Measurements from ENCODE around the gene RGS7. TPM values are rescaled to one million over a fixed set of nuclear protein-coding genes. Genes with fewer than 3 reads are reported as not detected.

Gene RGS7
- total and polyA plus RNA-seq, 2 of the 8 experiments (the other 6 are each of a cell fraction or from before 2014, with no cell fraction given): 1.6 to 3.0 TPM

DNA sequence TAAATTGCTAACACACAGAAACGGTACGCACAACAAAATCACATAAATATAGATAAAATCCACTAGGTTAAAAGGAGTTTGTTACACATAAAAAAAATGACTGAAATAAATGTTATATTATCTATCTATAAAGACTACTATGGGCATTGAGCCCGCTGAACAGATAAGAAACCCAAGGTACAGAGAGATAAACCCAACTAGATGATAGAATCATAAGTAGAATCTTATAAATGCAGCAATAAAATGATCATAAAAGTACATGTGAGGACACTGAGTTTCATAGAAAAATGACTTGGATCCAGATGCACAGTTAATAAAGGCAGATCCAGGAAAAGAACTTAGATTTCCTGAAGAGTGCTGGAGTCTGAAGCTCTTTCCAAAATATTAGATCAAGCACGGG is 128.7 kb downstream of the RGS7 start:
- no peak overlapping the region for H4K91ac ChIP-seq (replicated peaks; ENCODE audit: insufficient read length, low read length)
- no peak overlapping the region for H2AK5ac ChIP-seq (ENCODE audit: low read depth, low read length)
- FAIRE-seq (no peak), DNase-seq (ENCODE audit: low read depth in 1 of 2, low spot score in 2 of 2) (no peak)
- H2AFZ ChIP-seq (ENCODE audit: low read length): no peak overlapping the region
- no peak overlapping the region for H3K18ac ChIP-seq (ENCODE audit: extremely low read depth, low read length)
- no peak overlapping the region for H4K5ac ChIP-seq (ENCODE audit: insufficient read length, low read depth, low read length)
- no peak overlapping the region for H2BK120ac ChIP-seq (replicated peaks; ENCODE audit: low read depth, low read length)
- no peaks in the 10 kb centered on the region for H4K20me1 ChIP-seq (replicated peaks in 1 of 2; ENCODE audit: control insufficient read depth in 1 of 2, insufficient read depth in 2 of 2, low read length in 2 of 2)
- peaks cover 0 to 5% (median 0%) of the 10 kb centered on the region in 4 experiments; a peak in 2 of 7 replicates for H3K4me1 ChIP-seq (replicated peaks in 1 of 4; ENCODE audit: control insufficient read depth in 3 of 4, insufficient read depth in 4 of 4, low read length in 3 of 4)
- H3K14ac ChIP-seq (ENCODE audit: insufficient read length): no peak overlapping the region
- H3K36me3 ChIP-seq (ENCODE audit: control insufficient read depth in 2 of 4, insufficient read depth in 4 of 4, low read length in 3 of 4): no peaks in the 10 kb centered on the region
- no peak overlapping the region for H2BK15ac ChIP-seq (ENCODE audit: low read length)
- H3K4me3 ChIP-seq (ENCODE audit: extremely low read depth in 1 of 4, insufficient read depth in 2 of 4, low read depth in 3 of 4, low read length in 4 of 4): no peak overlapping the region
- no peaks in the 10 kb centered on the region for H3K79me1 ChIP-seq (ENCODE audit: low read depth, low read length)
- H3K9ac ChIP-seq (replicated peaks in 1 of 4; ENCODE audit: extremely low read depth in 1 of 4, low read depth in 3 of 4, low read length in 3 of 4): no peak overlapping the region
- no peak overlapping the region for H3K56ac ChIP-seq (replicated peaks; ENCODE audit: insufficient read length, low read depth, low read length)
- 93% methylated on average over 4 of the region's 4 CpGs; no CpG with 5 or more reads in 1 of the 2 experiments for WGBS, 2 experiments (ENCODE audit: extremely low coverage in 1 of 2, insufficient coverage in 1 of 2, insufficient read length in 1 of 2, insufficient replicate concordance in 2 of 2, low coverage in 1 of 2, low lambda C conversion rate in 2 of 2, missing lambda C conversion rate in 1 of 2)
- H4K8ac ChIP-seq (ENCODE audit: extremely low read depth, insufficient read depth, low read length): no peak overlapping the region
- no peak overlapping the region for H3K4ac ChIP-seq (replicated peaks; ENCODE audit: insufficient read length, low read depth, low read length)
- ChIA-PET POLR2A (ENCODE audit: partially characterized antibody) (no interaction called here), CTCF (ENCODE audit: partially characterized antibody) (no interaction called here)
- no peaks in the 10 kb centered on the region for H3K23me2 ChIP-seq (ENCODE audit: low read depth, low read length)
- TF ChIP-seq SIRT6 (IDR thresholded peaks at IDR 0.05; ENCODE audit: low read length): no peak
- no peak overlapping the region for H3K4me2 ChIP-seq (ENCODE audit: insufficient read depth in 1 of 2, low read depth in 2 of 2, low read length in 2 of 2)
- H3K27ac ChIP-seq (ENCODE audit: low read depth, low read length): no peak overlapping the region
- no peaks in the 10 kb centered on the region for H3K79me2 ChIP-seq (ENCODE audit: control insufficient read depth in 1 of 2, insufficient read depth in 2 of 2, low read length in 2 of 2)
- no peaks in the 10 kb centered on the region for H3K27me3 ChIP-seq (replicated peaks in 1 of 4; ENCODE audit: control insufficient read depth in 3 of 4, extremely low read depth in 1 of 4, insufficient read depth in 3 of 4, low read length in 3 of 4)
- H3K23ac ChIP-seq (ENCODE audit: insufficient read length): no peak overlapping the region
- no peak overlapping the region for H2BK12ac ChIP-seq (ENCODE audit: low read depth, low read length)
- no peak overlapping the region for H2BK5ac ChIP-seq (ENCODE audit: low read depth, low read length)
- H3K9me3 ChIP-seq (ENCODE audit: insufficient read depth in 2 of 2, low read depth in 1 of 2, low read length in 1 of 2): no peaks in the 10 kb centered on the region
- no peak overlapping the region for H2BK20ac ChIP-seq (ENCODE audit: low read length)
